NB4 (cell line): Measurements from ENCODE around the gene NFATC2.

ENCODE experiments used
- MAX ChIP-seq: IDR thresholded peaks from 2 replicates; pipeline ENCODE4 v1.6.1; 2011; ENCODE audit warnings: low read depth, low read length
- MYC ChIP-seq: IDR thresholded peaks from 2 replicates; pipeline ENCODE4 v1.6.1; 2011; ENCODE audit warnings: low read depth, low read length
- POLR2A ChIP-seq: IDR thresholded peaks from 2 replicates; pipeline ENCODE4 v1.6.1; 2011; ENCODE audit warnings: mild to moderate bottlenecking; ENCODE audit not compliant: insufficient read length; ENCODE audit errors: extremely low read depth
- TF ChIP-seq, protein P1 (sequence below): IDR thresholded peaks from one replicate; pipeline ENCODE4 v1.5.1; 2012; ENCODE audit warnings: low read depth, low read length

DNA sequence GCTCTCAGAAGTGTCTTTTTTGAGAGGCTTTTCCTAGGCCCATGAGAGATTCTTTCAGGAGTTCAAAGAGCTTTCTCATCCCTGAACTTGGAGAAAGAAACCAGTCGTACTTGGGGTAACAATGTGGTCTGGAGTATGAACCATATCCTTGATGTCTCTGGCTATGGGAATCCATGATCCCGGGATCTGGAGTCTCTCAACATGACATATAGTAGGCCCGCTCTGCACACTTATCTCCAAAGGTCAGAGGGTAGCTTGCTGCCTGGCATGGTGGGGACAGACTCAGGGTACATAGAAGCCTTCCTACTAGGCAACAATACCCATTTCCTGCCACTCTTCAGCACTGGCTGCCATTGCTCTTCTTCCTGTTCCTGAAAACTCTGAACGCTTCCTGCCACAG is 42.2 kb upstream of the NFATC2 start:
- TF ChIP-seq, protein P1, sequence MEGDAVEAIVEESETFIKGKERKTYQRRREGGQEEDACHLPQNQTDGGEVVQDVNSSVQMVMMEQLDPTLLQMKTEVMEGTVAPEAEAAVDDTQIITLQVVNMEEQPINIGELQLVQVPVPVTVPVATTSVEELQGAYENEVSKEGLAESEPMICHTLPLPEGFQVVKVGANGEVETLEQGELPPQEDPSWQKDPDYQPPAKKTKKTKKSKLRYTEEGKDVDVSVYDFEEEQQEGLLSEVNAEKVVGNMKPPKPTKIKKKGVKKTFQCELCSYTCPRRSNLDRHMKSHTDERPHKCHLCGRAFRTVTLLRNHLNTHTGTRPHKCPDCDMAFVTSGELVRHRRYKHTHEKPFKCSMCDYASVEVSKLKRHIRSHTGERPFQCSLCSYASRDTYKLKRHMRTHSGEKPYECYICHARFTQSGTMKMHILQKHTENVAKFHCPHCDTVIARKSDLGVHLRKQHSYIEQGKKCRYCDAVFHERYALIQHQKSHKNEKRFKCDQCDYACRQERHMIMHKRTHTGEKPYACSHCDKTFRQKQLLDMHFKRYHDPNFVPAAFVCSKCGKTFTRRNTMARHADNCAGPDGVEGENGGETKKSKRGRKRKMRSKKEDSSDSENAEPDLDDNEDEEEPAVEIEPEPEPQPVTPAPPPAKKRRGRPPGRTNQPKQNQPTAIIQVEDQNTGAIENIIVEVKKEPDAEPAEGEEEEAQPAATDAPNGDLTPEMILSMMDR: no peak
- no peak for TF ChIP-seq POLR2A
- no peak for TF ChIP-seq MYC
- TF ChIP-seq MAX: no peak
